SU-DHL-6 (cell line): ENCODE measurements around the gene PDZD2.

Experiments used
- EZH2phosphoT487 ChIP-seq: fragments of 200-600 bp; sonication (generic), shearing (Covaris generic); conservative IDR thresholded peaks from 2 replicates; pipeline ENCODE4 v1.6.1; 2018; ENCODE audit warnings: mild to moderate bottlenecking, antibody characterized with exemption, low read length, moderate library complexity, mixed read lengths
- TF ChIP-seq, protein P1 (sequence below): fragments of 200-600 bp; sonication (generic); IDR thresholded peaks from one replicate; pipeline ENCODE4 v1.5.1; 2017; ENCODE audit warnings: antibody characterized with exemption, mild to moderate bottlenecking, low read length, moderate library complexity; ENCODE audit not compliant: insufficient read depth, poor library complexity, severe bottlenecking

DNA sequence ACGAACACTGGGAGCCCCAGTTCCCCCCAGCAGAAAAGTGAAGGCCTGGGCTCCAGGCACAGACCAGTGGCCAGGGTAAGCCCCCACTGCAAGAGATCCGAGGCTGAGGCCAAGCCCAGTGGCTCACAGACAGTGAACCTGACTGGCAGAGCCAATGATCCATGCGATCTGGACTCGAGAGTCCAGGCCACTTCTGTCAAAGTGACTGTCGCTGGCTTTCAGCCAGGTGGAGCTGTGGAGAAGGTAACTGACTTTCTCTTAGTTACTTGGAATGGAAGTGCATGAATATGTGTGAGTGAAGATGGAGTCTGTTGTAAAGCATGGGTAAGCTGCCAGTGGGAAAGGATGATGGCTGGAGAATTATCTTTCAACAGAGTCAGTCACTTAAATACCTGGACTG is 435.5 kb downstream of the PDZD2 start:
- TF ChIP-seq, protein P1, sequence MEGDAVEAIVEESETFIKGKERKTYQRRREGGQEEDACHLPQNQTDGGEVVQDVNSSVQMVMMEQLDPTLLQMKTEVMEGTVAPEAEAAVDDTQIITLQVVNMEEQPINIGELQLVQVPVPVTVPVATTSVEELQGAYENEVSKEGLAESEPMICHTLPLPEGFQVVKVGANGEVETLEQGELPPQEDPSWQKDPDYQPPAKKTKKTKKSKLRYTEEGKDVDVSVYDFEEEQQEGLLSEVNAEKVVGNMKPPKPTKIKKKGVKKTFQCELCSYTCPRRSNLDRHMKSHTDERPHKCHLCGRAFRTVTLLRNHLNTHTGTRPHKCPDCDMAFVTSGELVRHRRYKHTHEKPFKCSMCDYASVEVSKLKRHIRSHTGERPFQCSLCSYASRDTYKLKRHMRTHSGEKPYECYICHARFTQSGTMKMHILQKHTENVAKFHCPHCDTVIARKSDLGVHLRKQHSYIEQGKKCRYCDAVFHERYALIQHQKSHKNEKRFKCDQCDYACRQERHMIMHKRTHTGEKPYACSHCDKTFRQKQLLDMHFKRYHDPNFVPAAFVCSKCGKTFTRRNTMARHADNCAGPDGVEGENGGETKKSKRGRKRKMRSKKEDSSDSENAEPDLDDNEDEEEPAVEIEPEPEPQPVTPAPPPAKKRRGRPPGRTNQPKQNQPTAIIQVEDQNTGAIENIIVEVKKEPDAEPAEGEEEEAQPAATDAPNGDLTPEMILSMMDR = no peak
- TF ChIP-seq EZH2phosphoT487 = no peak
